Neural cell (in vitro differentiated cells): Measurements from ENCODE around the gene RBMS2.

Experiments
- EP300 ChIP-seq: fragments of 450-650 bp; conservative IDR thresholded peaks from 2 replicates; pipeline ENCODE4 v1.6.1; 2014; ENCODE audit warnings: antibody characterized with exemption, mild to moderate bottlenecking, moderate library complexity; ENCODE audit not compliant: poor library complexity, severe bottlenecking
- MXI1 ChIP-seq: fragments of 450-650 bp; conservative IDR thresholded peaks from 2 replicates; pipeline ENCODE4 v1.6.1; 2014; ENCODE audit warnings: antibody characterized with exemption, mild to moderate bottlenecking; ENCODE audit not compliant: poor library complexity, severe bottlenecking
- POLR2AphosphoS5 ChIP-seq: IDR thresholded peaks from 2 replicates; pipeline ENCODE4 v1.6.1; 2012
- RAD21 ChIP-seq: fragments of 450-650 bp; conservative IDR thresholded peaks from 2 replicates; pipeline ENCODE4 v1.6.1; 2014; ENCODE audit warnings: antibody characterized with exemption, mild to moderate bottlenecking, moderate library complexity
- TF ChIP-seq, protein P1 (sequence below): fragments of 450-650 bp; IDR thresholded peaks from 2 replicates; pipeline ENCODE4 v1.5.1; 2014; ENCODE audit warnings: antibody characterized with exemption, mild to moderate bottlenecking, moderate library complexity; ENCODE audit not compliant: poor library complexity, severe bottlenecking

- TF ChIP-seq, protein P1, sequence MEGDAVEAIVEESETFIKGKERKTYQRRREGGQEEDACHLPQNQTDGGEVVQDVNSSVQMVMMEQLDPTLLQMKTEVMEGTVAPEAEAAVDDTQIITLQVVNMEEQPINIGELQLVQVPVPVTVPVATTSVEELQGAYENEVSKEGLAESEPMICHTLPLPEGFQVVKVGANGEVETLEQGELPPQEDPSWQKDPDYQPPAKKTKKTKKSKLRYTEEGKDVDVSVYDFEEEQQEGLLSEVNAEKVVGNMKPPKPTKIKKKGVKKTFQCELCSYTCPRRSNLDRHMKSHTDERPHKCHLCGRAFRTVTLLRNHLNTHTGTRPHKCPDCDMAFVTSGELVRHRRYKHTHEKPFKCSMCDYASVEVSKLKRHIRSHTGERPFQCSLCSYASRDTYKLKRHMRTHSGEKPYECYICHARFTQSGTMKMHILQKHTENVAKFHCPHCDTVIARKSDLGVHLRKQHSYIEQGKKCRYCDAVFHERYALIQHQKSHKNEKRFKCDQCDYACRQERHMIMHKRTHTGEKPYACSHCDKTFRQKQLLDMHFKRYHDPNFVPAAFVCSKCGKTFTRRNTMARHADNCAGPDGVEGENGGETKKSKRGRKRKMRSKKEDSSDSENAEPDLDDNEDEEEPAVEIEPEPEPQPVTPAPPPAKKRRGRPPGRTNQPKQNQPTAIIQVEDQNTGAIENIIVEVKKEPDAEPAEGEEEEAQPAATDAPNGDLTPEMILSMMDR, result no peak
- no peak for TF ChIP-seq RAD21
- TF ChIP-seq POLR2AphosphoS5, result no peak
- TF ChIP-seq MXI1, result no peak
- no peak for TF ChIP-seq EP300
Observed at GRCh38 chr12:56599797-56600196, 78.2 kb downstream of the RBMS2 start.
